ENCODE measurements around the gene MANSC4.

DNA sequence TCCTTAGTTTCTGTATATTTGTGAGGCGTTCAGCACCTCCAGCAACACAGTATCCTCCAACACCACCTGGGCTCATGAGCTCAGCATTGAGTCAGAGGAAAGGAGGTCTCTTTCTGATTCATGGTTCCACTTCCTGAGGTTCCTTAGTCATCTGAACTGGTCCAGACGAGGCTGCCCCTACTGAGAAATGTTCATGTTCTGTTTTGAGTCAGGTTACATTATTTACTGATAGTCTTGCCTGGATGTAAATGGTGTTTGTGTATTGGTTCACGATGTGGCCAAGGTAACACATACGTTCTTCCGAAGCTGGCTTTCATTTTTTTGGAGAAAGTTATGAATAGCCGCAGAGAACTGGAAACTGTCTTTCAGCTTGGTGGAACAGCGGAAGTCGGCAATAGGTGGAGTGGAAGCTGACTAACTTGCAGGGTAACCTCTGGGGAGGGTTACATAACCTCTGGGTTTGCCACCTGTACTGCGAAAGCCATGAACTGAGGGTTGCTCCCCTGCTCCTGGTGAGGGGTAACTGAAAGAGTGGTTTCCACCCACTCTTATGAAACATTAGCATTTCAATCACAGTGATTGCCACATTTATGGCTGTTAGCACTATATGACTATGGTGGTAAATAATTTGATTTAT lies 42.2 kb upstream of the MANSC4 start:
- no peak for TF ChIP-seq POLR2A (IDR thresholded peaks at IDR 0.05; ENCODE audit: low read depth, low read length)
- no peak for TF ChIP-seq CTCF (IDR thresholded peaks at IDR 0.05; ENCODE audit: extremely low read depth in 1 of 2, insufficient read depth in 1 of 2, low read depth in 1 of 2, low read length in 2 of 2)
- peak; percentile 100 for TF ChIP-seq FOS (IDR thresholded peaks at IDR 0.05; ENCODE audit: borderline replicate concordance, insufficient read depth, low read length)
- peak; percentile 65 for TF ChIP-seq POLR2AphosphoS5 (IDR thresholded peaks at IDR 0.05; ENCODE audit: insufficient read depth, low read depth, low read length)
- no peak for TF ChIP-seq EZH2 (IDR thresholded peaks at IDR 0.05; ENCODE audit: borderline replicate concordance, low read depth, low read length, severe bottlenecking)
- no peak for TF ChIP-seq MYC (IDR thresholded peaks at IDR 0.05; ENCODE audit: low read depth, low read length)
- no peak for TF ChIP-seq MAX (IDR thresholded peaks at IDR 0.05; ENCODE audit: insufficient read depth, insufficient read length)
- TF ChIP-seq GATA2 (IDR thresholded peaks at IDR 0.05; ENCODE audit: insufficient read depth, insufficient read length, low read depth, low read length): no peak

All from endothelial cell of umbilical vein (primary cell).